Stimulated activated naive B cell treated with anti-CD40 and anti-IgM and Interleukin-4, amounts not matched to agents 10 μg/mL and 1 μg/mL and 100 μg/mL, for 72 hours (primary cell): Measurements from ENCODE around the gene NDUFA7.

Experiments used
- ATAC-seq, 2 donors: fragments of 150-1000 bp; cut with Tn5 transposase; replicated peaks; 2 replicates each; pipeline ENCODE4 v1.10.0; 2021; ENCODE audit warnings: moderate library complexity in 1 of 2
- DNase-seq: peaks from one replicate; pipeline ENCODE4 v3.0.0; 2021
- H3K27ac Mint-ChIP-seq: one replicate; pipeline ENCODE4 v1.8.0; 2022; ENCODE audit warnings: mild to moderate bottlenecking, mixed read lengths
- H3K27me3 Mint-ChIP-seq, 2 donors: one replicate each; pipeline ENCODE4 v1.8.0; 2022; ENCODE audit warnings: mixed read lengths in 2 of 2
- H3K36me3 Mint-ChIP-seq, 2 donors: one replicate each; pipeline ENCODE4 v1.8.0; 2022; ENCODE audit warnings: mixed read lengths in 2 of 2, mild to moderate bottlenecking in 1 of 2
- H3K4me1 Mint-ChIP-seq, 2 donors: one replicate each; pipeline ENCODE4 v1.8.0; 2022; ENCODE audit warnings: mixed read lengths in 2 of 2, mild to moderate bottlenecking in 1 of 2
- H3K4me3 Mint-ChIP-seq, 2 donors: one replicate each; pipeline ENCODE4 v1.8.0; 2022; ENCODE audit warnings: mild to moderate bottlenecking in 2 of 2, mixed read lengths in 2 of 2, moderate library complexity in 1 of 2
- H3K9me3 Mint-ChIP-seq, 2 donors: one replicate each; pipeline ENCODE4 v1.8.0; 2022; ENCODE audit warnings: mixed read lengths in 2 of 2, mild to moderate bottlenecking in 1 of 2

Gene NDUFA7

DNA sequence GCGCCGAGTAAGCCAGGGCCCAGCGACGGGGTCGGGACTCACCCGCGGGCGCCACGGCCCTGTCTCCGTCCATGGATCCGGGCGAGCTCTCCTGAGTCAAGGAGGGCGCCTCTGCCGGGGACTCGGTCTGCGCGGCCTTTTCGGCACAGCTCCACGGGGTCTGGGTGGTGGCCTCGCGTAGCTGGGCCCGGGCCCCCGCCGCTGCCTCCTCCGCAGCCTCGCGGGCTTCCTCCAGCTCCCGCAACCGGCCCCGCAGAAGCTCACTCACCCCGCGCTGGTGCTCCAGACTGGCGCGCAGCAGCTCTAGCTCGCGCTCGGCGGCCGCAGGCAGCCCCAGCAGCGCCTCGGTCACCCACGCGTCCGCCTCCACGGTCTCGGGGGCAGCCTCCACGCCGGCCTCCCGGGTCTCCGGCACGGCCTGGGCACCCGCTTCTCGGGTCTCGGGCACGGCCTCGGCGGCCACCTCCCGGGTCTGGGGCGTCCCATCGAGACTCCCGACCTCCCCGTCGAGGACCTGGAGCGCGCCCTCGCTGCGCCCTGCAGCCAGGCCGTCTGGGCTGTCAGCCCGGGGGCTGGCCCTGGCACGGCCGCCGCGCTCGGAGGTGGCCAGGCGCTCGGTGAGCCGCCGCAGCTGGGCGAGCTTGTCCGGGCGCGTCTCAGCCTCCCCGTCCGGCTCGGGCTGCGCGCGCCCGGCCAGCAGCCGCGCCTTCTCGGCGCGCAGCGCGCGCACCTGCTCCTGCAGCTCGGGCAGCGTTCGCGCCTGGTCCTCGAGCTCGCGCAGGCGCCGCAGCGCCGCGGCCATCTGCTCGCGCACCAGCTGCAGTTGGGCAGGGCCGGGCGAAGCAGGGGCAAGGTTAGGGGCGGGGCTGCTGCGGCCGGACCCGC lies 13.5 kb upstream of the NDUFA7 start:
- DNase-seq (peak; percentile 32), ATAC-seq (peak; percentile 70 to 80)
- Mint-ChIP-seq H3K4me1 (peaks cover 12 to 18% of the 10 kb centered on the region in 2 donors), H3K27me3 (peaks cover 23 to 68% of the 10 kb centered on the region in 2 donors), H3K4me3 (peak overlapping the region; percentile 10 to 30), H3K27ac (no peak overlapping the region), H3K36me3 (no peaks in the 10 kb centered on the region), H3K9me3 (no peaks in the 10 kb centered on the region)

- peaks cover 23 to 66% of the 10 kb centered on the region in 2 donors for H3K27me3 Mint-ChIP-seq
- no peaks in the 10 kb centered on the region for H3K36me3 Mint-ChIP-seq
- H3K4me1 Mint-ChIP-seq, result peaks cover 12 to 19% of the 10 kb centered on the region in 2 donors
- H3K27ac Mint-ChIP-seq, result no peak overlapping the region
- no peak for DNase-seq
- no peaks in the 10 kb centered on the region for H3K9me3 Mint-ChIP-seq
- no peak for ATAC-seq
- peak overlapping the region; percentile 10 to 28 for H3K4me3 Mint-ChIP-seq
These were observed 12.7 kb upstream of the NDUFA7 start for GRCh38 chr19:8333767-8334457.

DNA sequence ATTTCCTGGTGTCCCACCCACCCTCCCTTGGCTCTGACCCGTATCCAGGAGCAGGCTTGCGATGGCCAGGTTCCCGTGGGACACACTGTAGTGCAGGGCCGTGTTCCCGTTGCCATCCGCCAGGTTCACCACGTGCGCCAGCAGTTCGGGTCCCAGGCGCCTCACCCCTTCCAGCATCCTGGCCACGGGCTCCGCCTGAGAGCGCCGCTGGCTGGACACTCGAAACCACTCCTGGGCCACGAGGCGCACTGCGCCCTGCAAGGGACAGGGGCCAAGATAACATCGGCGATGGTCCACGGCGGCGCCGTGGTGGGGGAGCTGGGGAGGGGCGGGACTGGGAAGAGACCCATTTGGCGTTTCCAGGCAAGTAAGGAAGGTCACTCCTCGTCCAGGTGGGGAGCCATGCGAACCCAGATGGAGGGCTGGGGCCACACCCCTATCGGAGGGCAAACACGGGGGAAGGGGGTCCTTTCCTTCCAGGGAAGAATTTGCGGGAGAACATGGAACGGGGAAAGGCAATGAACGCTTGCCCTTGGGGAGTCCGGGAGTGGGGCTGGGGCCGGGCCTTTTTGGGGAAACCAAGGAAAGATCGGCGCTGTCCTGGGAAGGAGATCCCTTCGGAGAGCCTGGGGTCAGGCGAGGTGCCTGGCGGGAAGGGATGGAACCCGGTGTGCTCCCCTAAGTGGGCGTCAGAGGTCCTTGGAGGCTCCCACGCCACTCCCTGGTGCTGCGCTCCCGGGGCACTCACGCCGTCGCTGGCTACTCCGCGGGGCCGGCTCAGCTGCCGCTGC lies 12.0 kb upstream of the NDUFA7 start:
- Mint-ChIP-seq H3K4me1 (peaks cover 12 to 19% of the 10 kb centered on the region in 2 donors), H3K27me3 (peaks cover 25 to 65% of the 10 kb centered on the region in 2 donors), H3K36me3 (no peaks in the 10 kb centered on the region), H3K27ac (peak overlapping the region; percentile 37), H3K4me3 (peak overlapping the region in 1 of 2 donors; percentile 39), H3K9me3 (no peaks in the 10 kb centered on the region)
- DNase-seq (no peak), ATAC-seq (no peak)

DNA sequence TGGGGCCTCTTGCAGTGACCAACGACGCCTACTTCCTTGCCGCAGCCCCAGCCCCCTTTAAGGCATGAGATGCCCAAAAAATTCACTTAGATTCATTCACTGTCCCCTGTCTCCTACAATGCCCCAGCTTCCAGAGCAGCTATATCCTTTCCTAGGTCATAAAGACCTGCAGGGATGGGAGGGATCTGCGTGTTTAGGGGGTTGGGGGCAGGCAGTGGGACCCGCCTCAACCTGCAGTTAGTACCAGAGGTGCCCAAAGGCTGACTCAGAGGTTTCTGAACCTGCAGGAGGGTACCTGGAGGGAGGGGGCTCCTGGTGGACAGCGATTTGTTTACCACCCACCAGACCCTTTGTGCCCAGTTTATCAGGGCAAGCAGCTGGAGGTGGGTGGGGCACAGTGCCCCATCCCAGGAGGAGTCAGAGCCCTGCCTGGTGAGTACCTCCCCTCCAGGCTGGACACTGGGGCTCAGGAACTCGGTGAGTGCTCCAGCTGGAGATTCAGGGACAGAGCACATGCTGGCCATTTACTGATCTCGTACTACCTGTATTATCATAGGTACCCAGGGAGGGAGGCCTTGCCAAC lies 10.2 kb upstream of the NDUFA7 start:
- peaks cover 18 to 51% of the 10 kb centered on the region in 2 donors for H3K27me3 Mint-ChIP-seq

GRCh38 chr19:8329996-8330395 lies 8.8 kb upstream of the NDUFA7 start:
- Mint-ChIP-seq H3K9me3 (no peaks in the 10 kb centered on the region), H3K4me1 (peaks cover 4 to 7% of the 10 kb centered on the region in 2 donors), H3K27me3 (peaks cover 14 to 44% of the 10 kb centered on the region in 2 donors), H3K36me3 (no peaks in the 10 kb centered on the region), H3K4me3 (no peak overlapping the region), H3K27ac (no peak overlapping the region)
- ATAC-seq (peak in 1 of 2 donors; percentile 10), DNase-seq (no peak)

More for the DNA sequence above, 10.2 kb upstream of the NDUFA7 start:
- H3K9me3 Mint-ChIP-seq, result no peaks in the 10 kb centered on the region
- H3K4me1 Mint-ChIP-seq, result peaks cover 8 to 14% of the 10 kb centered on the region in 2 donors
- no peak for ATAC-seq
- no peak overlapping the region for H3K4me3 Mint-ChIP-seq
- no peak overlapping the region for H3K27ac Mint-ChIP-seq
- no peaks in the 10 kb centered on the region for H3K36me3 Mint-ChIP-seq
- no peak for DNase-seq

DNA sequence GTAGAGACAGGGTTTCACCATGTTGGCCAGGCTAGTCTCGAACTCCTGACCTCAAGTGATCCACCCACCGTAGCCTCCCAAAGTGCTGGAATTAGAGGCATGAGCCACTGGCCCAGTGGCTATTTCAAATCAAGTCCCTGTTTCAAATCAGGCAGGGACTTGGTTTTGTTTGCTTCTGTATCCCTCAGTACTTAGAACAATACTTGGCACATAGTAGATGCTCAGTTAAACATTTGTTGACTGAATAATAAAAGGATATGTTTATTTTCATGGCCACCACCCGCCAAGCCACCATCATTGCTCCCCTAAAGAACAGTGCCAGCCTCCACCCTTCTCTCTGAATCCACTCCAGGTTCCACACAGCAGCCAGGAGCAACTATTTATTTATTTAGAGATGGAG lies 4.3 kb upstream of the NDUFA7 start:
- ATAC-seq (no peak), DNase-seq (no peak)
- Mint-ChIP-seq H3K4me3 (no peak overlapping the region), H3K36me3 (peaks cover 21 to 36% of the 10 kb centered on the region in 2 donors), H3K27ac (no peak overlapping the region), H3K9me3 (no peaks in the 10 kb centered on the region), H3K4me1 (peaks cover 10 to 38% of the 10 kb centered on the region in 2 donors), H3K27me3 (peaks cover 10 to 16% of the 10 kb centered on the region in 2 donors)

- H3K27ac Mint-ChIP-seq, result peak overlapping the region; percentile 81
- DNase-seq, result no peak
- peaks cover 8 to 10% of the 10 kb centered on the region in 2 donors for H3K27me3 Mint-ChIP-seq
- peaks cover 15 to 39% of the 10 kb centered on the region in 2 donors for H3K4me1 Mint-ChIP-seq
- H3K4me3 Mint-ChIP-seq, result peak overlapping the region; percentile 11 to 98
- peaks cover 22 to 41% of the 10 kb centered on the region in 2 donors for H3K36me3 Mint-ChIP-seq
- no peaks in the 10 kb centered on the region for H3K9me3 Mint-ChIP-seq
- no peak for ATAC-seq
These were observed 3.2 kb upstream of the NDUFA7 start for GRCh38 chr19:8324186-8325050.

GRCh38 chr19:8323781-8324185 lies 2.6 kb upstream of the NDUFA7 start:
- Mint-ChIP-seq H3K27ac (peak overlapping the region; percentile 81), H3K4me3 (peak overlapping the region; percentile 96 to 98)

DNA sequence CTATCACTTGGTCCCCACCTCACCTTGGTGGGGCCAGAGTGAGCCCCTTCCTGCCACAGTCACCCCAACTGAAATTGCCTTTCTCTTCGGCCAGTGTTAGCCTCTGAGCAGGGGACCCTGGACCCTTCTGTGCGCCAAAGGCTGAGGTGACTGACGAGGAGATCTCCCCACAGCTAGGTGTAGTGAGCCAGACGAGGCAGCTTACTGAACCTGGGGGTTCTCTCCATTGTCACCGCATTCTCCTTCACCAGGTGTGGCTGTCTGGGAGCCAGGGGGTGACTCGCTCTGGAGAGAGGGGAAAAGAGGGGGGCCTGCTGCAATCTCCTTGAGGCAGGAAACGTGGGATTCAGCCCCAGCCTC lies 1.4 kb upstream of the NDUFA7 start:
- Mint-ChIP-seq H3K4me3 (peak overlapping the region; percentile 96 to 98), H3K27me3 (peaks cover 0 to 5% of the 10 kb centered on the region in 2 donors), H3K9me3 (no peaks in the 10 kb centered on the region), H3K36me3 (peaks cover 22 to 42% of the 10 kb centered on the region in 2 donors), H3K27ac (peak overlapping the region; percentile 75), H3K4me1 (peaks cover 15 to 41% of the 10 kb centered on the region in 2 donors)
- DNase-seq, result no peak
- ATAC-seq, result no peak

More at GRCh38 chr19:8323781-8324185, 2.6 kb upstream of the NDUFA7 start:
- ATAC-seq (peak; percentile 12 to 19), DNase-seq (no peak)
- H3K9me3 Mint-ChIP-seq, result no peaks in the 10 kb centered on the region
- H3K36me3 Mint-ChIP-seq, result peaks cover 22 to 42% of the 10 kb centered on the region in 2 donors
- peaks cover 15 to 41% of the 10 kb centered on the region in 2 donors for H3K4me1 Mint-ChIP-seq
- H3K27me3 Mint-ChIP-seq, result peaks cover 7 to 10% of the 10 kb centered on the region in 2 donors

DNA sequence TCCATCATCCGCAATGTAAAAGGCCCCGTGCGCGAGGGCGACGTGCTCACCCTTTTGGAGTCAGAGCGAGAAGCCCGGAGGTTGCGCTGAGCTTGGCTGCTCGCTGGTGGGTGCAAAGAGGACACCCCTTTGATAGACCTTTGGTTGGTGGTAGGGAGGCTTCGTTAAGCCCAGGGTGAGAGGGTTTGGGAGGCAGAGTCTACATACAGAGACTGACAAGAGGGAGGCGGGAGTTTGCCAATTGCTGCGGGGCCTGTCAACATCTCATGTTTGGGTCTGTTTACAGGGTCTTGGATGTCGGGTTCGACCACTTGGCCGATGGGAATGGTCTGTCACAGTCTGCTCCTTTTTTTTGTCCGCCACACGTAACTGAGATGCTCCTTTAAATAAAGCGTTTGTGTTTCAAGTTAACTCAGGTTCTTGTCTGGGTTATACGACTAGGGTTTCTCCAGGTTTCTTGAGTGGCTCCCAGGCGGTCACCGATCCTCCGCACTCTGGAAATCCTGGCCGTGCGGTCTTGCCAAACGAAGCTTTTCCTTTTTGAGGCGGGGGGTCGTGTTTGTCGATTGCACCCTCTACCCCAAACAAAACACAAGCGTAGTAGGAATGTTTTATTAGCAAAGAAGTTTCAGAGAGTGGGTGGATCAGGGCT lies 937 bp upstream of the NDUFA7 start:
- peak overlapping the region; percentile 96 to 98 for H3K4me3 Mint-ChIP-seq
- H3K27me3 Mint-ChIP-seq, result peaks cover 0 to 4% of the 10 kb centered on the region in 2 donors
- H3K9me3 Mint-ChIP-seq, result no peaks in the 10 kb centered on the region
- H3K4me1 Mint-ChIP-seq, result peaks cover 15 to 41% of the 10 kb centered on the region in 2 donors
- ATAC-seq (peak; percentile 5 to 20), DNase-seq (no peak)
- H3K36me3 Mint-ChIP-seq, result peaks cover 22 to 42% of the 10 kb centered on the region in 2 donors
- H3K27ac Mint-ChIP-seq, result peak overlapping the region; percentile 99

DNA sequence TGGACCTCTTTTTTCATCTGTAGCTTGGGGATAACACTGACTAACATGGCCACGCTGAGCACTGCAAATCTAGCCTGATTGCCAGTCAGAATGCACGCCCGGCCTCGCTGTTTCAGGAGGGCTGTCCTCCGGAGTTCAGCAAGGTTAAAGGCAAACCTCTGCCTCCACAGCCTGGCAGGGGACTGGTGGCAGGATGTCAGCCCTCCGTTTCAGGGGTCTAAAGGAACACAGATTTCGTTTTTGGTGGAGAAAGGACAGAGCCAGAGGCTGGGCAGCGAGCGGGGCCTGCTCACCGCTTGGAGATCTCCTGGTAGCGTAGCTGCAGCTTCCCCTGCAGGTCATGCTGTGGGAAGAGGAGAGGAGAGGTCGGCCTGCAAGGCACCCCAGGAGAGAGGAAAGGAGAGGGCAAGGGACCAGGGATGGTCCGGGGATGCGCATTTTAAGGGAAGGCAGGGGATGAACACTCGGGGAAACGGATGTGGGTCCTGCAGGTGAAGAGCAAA lies 560 bp downstream of the NDUFA7 start:
- ATAC-seq (peak; percentile 1 to 3), DNase-seq (no peak)
- H3K4me1 Mint-ChIP-seq, result peaks cover 15 to 41% of the 10 kb centered on the region in 2 donors
- H3K27me3 Mint-ChIP-seq, result no peaks in the 10 kb centered on the region
- peaks cover 23 to 50% of the 10 kb centered on the region in 2 donors for H3K36me3 Mint-ChIP-seq
- H3K27ac Mint-ChIP-seq, result peak overlapping the region; percentile 99
- H3K9me3 Mint-ChIP-seq, result no peaks in the 10 kb centered on the region
- H3K4me3 Mint-ChIP-seq, result peak overlapping the region; percentile 96 to 98

GRCh38 chr19:8319807-8320520 lies 1.2 kb downstream of the NDUFA7 start:
- ATAC-seq (no peak), DNase-seq (no peak)
- H3K4me1 Mint-ChIP-seq, result peaks cover 15 to 41% of the 10 kb centered on the region in 2 donors
- H3K4me3 Mint-ChIP-seq, result peak overlapping the region; percentile 96 to 98
- peak overlapping the region; percentile 99 for H3K27ac Mint-ChIP-seq
- peaks cover 26 to 56% of the 10 kb centered on the region in 2 donors for H3K36me3 Mint-ChIP-seq
- no peaks in the 10 kb centered on the region for H3K27me3 Mint-ChIP-seq
- no peaks in the 10 kb centered on the region for H3K9me3 Mint-ChIP-seq
